WTC11 (cell line): ENCODE measurements around the gene CACNB1.

Source experiments
- CTCF ChIP-seq: fragments of 200-600 bp; IDR thresholded peaks from 2 replicates; pipeline ENCODE4 v1.8.0; 2022; ENCODE audit warnings: antibody characterized with exemption
- FOXJ3 ChIP-seq: sonication (generic); formaldehyde crosslinking; IDR thresholded peaks from 2 replicates; pipeline ENCODE4 v1.9.0; 2021; ENCODE audit warnings: missing genetic modification reagents, mild to moderate bottlenecking, borderline replicate concordance
- NR1H2 ChIP-seq: sonication (generic); formaldehyde crosslinking; IDR thresholded peaks from 2 replicates; pipeline ENCODE4 v1.9.0; 2021; ENCODE audit warnings: mild to moderate bottlenecking, moderate library complexity, missing genetic modification reagents
- ZNF232 ChIP-seq: sonication (generic); formaldehyde crosslinking; IDR thresholded peaks from 2 replicates; pipeline ENCODE4 v1.8.0; 2022; ENCODE audit warnings: mild to moderate bottlenecking, missing genetic modification reagents
- ZSCAN18 ChIP-seq: fragments of 250-450 bp; sonication (Bioruptor Pico); IDR thresholded peaks from 2 replicates; pipeline ENCODE4 v2.1.2; 2022; ENCODE audit warnings: mild to moderate bottlenecking, moderate library complexity

- TF ChIP-seq ZNF232 (no peak), FOXJ3 (CRISPR knock-in tag) (no peak), CTCF (no peak), ZSCAN18 (CRISPR knock-in tag) (no peak), NR1H2 (CRISPR knock-in tag) (no peak)
Measured at GRCh38 chr17:39126436-39126835, 71.0 kb downstream of the CACNB1 start.
